Esophagus muscularis mucosa (tissue), 3 donors: ENCODE data around the gene DNASE2B.

Experiments
- CTCF ChIP-seq, 3 experiments: fragments of 200-600 bp in 2 of 3; fragments of 450-650 bp in 1 of 3; sonication (generic) in 2 of 3; IDR thresholded peaks; one replicate each; pipeline ENCODE4 v1.5.1; 2017 to 2019; ENCODE audit warnings: antibody characterized with exemption in 3 of 3, mild to moderate bottlenecking in 2 of 3, moderate library complexity in 1 of 3
- EP300 ChIP-seq: sonication (generic); formaldehyde crosslinking; IDR thresholded peaks from one replicate; pipeline ENCODE4 v1.6.1; 2017; ENCODE audit warnings: antibody characterized with exemption

DNA sequence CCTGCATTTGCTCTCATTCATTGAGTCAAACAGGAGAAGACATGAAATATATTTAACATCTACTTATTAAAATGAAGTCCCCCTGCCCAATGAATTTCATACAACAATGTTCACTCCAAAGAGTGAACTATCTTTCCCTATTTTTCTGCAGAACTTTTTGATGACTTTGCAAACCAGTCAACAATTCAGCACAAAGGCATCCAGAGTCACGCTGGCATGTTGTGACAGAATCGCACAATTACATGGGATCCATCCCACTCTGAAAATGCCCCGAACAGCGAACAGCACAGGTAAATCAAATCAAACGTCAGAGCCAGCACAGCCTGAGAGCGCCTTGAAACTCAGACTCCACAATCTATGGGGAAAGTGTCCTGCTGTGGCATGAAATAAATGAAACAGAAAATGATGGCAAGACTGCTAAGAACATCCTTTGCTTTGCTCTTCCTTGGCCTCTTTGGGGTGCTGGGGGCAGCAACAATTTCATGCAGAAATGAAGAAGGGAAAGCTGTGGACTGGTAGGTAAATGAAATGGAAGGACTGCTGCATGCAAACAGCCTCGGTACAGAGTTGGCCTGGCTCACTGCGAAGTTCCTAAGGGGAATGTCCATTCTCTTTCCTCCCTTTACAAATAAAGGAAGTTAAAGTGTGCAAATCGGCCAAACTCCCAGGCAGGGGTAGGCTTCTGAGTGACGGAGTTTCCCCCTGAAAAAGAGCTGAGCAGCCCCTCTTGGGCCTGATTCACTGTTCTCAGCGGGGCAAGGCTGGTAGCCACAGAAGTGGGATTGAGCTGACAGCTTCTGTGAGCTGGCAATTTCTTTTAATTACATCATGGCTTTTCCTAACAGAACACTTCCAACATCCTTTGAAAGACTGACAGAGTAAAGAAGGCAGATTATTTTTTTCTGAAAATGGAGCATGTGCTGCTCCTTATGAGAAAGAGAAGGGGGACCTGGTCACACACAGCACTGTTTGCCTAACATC lies at the start of gene DNASE2B:
- no peak for TF ChIP-seq CTCF (IDR thresholded peaks at IDR 0.05)
- no peak for TF ChIP-seq EP300
